ENCODE results near the gene CAMK1D. TPM values are rescaled to one million over a fixed set of nuclear protein-coding genes. Genes with fewer than 3 reads are reported as not detected.

CAMK1D gene
- total RNA-seq, 1 donor from 2014 or later, result 1.8 TPM

DNA sequence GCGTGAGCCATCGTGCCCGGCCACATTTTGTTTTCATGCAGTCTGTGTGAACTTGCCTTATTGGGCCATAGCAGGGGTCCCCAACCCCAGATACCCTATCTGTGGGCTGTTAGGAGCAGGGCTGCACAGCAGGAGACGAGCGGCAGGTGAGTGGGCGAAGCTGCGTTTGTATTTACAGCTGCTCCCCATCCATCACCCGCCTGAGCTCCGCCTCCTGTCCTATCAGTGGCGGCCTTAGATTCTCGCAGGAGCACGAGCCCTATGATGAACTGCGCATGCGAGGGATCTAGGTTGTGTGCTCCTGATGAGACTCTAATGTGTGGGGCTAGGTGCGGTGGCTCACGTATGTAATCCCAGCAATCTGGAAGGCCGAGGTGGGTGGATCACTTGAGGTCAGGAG lies 293.9 kb downstream of the CAMK1D start:
- H3K36me3 ChIP-seq (ENCODE audit: control insufficient read depth, insufficient read depth, low read length), result no peaks in the 10 kb centered on the region
- DNase-seq (ENCODE audit: low read depth) (no peak), FAIRE-seq (no peak)
- no peaks in the 10 kb centered on the region for H3K27me3 ChIP-seq (ENCODE audit: control insufficient read depth, insufficient read depth, low read length)
- H3K4me3 ChIP-seq (ENCODE audit: low read depth, low read length), result no peak overlapping the region
- TF ChIP-seq, protein P1, sequence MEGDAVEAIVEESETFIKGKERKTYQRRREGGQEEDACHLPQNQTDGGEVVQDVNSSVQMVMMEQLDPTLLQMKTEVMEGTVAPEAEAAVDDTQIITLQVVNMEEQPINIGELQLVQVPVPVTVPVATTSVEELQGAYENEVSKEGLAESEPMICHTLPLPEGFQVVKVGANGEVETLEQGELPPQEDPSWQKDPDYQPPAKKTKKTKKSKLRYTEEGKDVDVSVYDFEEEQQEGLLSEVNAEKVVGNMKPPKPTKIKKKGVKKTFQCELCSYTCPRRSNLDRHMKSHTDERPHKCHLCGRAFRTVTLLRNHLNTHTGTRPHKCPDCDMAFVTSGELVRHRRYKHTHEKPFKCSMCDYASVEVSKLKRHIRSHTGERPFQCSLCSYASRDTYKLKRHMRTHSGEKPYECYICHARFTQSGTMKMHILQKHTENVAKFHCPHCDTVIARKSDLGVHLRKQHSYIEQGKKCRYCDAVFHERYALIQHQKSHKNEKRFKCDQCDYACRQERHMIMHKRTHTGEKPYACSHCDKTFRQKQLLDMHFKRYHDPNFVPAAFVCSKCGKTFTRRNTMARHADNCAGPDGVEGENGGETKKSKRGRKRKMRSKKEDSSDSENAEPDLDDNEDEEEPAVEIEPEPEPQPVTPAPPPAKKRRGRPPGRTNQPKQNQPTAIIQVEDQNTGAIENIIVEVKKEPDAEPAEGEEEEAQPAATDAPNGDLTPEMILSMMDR (IDR thresholded peaks at IDR 0.05; ENCODE audit: insufficient read depth, low read length, severe bottlenecking), result no peak

DNA sequence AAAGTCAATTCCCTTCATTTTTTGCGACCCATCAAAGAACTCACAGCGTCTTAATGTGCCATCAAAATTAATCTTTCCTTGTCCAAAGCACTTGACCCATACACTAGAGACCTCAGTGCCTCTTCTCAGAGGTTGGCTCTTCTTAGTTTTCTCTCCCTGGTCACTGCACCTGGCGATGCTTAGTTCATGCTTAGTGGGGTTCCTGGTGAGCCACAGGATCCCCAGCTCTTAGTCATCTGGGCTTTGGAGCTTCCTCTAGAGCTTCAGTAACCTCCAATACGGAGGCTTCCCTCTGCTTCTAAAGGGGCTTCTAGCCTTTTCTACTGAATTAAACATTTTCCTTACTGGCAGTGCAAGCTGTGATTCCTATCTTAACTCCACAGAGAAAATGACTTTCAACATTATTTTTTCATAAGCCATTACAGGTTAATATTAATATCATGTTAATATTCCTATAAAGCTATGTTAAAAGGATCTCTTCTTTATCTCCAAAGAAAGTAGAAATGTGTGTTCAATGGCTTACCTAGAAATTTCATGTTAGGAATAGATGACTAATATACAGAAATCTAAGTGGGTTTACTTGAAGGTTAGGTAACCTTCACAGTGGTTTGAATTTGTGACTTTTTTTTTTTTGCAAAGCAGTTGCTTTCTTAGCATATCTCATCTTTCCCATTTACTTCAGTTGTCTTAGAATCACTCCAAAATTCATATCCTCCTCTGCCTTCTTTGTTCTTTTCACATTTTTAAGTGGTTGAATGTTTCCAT lies 295.2 kb downstream of the CAMK1D start:
- no peaks in the 10 kb centered on the region for H3K36me3 ChIP-seq (ENCODE audit: control insufficient read depth, insufficient read depth, low read length)
- H3K27me3 ChIP-seq (ENCODE audit: control insufficient read depth, insufficient read depth, low read length), result no peaks in the 10 kb centered on the region
- no peak overlapping the region for H3K4me3 ChIP-seq (ENCODE audit: low read depth, low read length)
- FAIRE-seq (no peak), DNase-seq (ENCODE audit: low read depth) (no peak)
- TF ChIP-seq, protein P1 (IDR thresholded peaks at IDR 0.05; ENCODE audit: insufficient read depth, low read length, severe bottlenecking), result no peak

DNA sequence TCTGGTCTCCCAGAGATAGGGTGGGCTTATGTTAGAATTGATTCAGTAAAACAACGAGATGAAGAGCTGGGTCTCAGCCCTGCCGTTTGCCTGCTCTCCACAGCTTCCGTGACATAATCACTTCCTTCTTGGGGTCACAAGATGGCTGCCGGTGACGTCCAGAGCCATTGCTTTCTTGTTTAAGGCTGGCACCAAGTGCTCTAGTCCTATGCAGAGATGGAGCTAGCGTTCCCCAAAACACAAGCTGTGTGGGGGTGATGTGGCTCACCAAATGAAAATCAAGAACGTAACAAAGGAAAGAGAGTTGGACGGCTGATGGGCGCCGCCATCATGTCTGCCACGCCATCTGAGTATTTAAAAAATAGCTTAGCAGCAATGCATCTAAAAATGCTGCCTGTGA lies 296.1 kb downstream of the CAMK1D start:
- Histone ChIP-seq H3K36me3 (ENCODE audit: control insufficient read depth, insufficient read depth, low read length) (no peaks in the 10 kb centered on the region), H3K27me3 (ENCODE audit: control insufficient read depth, insufficient read depth, low read length) (no peaks in the 10 kb centered on the region), H3K4me3 (ENCODE audit: low read depth, low read length) (no peak overlapping the region)
- FAIRE-seq (peak; percentile 18), DNase-seq (ENCODE audit: low read depth) (no peak)
- TF ChIP-seq, protein P1 (IDR thresholded peaks at IDR 0.05; ENCODE audit: insufficient read depth, low read length, severe bottlenecking), result no peak

DNA sequence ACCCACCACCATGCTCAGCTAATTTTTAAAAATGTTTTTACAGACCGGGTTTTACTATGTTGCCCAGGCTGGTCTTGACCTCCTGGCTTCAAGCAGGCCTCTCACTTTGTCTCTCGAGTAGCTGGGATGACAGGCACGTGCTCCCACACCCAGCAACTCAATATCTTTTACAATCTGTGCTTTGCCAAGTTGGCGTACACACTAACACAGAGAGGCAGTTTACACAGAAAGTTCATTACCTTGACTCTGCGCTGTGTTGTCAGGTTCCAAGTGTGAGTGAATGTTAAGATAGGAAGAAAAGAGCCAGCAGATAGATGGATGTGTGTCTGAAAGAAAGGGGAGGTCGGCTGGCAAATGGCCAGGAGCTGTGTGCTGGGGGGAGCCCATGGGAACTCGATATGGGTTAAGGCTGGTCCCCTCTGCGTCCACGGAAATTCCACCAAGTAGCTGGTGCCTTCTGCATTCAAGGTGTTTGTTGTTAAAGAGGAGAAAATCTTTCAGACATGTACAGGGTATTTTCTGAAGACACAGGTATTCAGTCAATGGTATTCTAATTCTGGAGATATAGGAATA lies 299.8 kb downstream of the CAMK1D start:
- Histone ChIP-seq H3K4me3 (ENCODE audit: low read depth, low read length) (no peak overlapping the region), H3K36me3 (ENCODE audit: control insufficient read depth, insufficient read depth, low read length) (no peaks in the 10 kb centered on the region), H3K27me3 (ENCODE audit: control insufficient read depth, insufficient read depth, low read length) (no peaks in the 10 kb centered on the region)
- no peak for FAIRE-seq
- DNase-seq (ENCODE audit: low read depth), result no peak
- TF ChIP-seq, protein P1 (IDR thresholded peaks at IDR 0.05; ENCODE audit: insufficient read depth, low read length, severe bottlenecking), result no peak

DNA sequence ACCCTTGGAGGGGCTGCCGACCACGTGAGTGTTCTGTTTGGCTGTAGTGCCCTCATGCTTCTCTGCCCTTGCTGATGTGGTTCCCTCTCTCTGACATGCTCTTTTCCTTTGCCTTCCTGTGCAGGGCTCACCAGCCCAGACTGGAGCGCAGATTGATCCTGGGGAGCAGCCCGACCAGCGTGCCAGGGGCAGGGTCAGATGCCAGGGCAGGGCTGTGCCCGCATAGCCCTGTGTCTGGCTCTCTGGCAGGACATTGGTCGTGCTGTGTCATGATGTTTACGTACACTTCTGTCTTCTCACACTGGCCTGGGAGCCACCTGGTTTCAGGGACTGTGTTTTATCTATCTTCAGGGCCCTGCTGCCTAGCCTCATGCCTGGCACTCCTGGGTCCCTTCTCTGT lies 300.8 kb downstream of the CAMK1D start:
- TF ChIP-seq, protein P1 (IDR thresholded peaks at IDR 0.05; ENCODE audit: insufficient read depth, low read length, severe bottlenecking), result no peak
- DNase-seq (ENCODE audit: low read depth) (no peak), FAIRE-seq (no peak)
- Histone ChIP-seq H3K4me3 (ENCODE audit: low read depth, low read length) (no peak overlapping the region), H3K36me3 (ENCODE audit: control insufficient read depth, insufficient read depth, low read length) (no peaks in the 10 kb centered on the region), H3K27me3 (ENCODE audit: control insufficient read depth, insufficient read depth, low read length) (no peaks in the 10 kb centered on the region)

Measured in bronchial epithelial cell (primary cell).